Measurements from ENCODE around the gene ADA.

ADA gene

GRCh38 chr20:44643596-44644229 is 7.8 kb downstream of the ADA start:
- DNase-seq: peak; percentile 34

GRCh38 chr20:44643154-44643519 is 8.4 kb downstream of the ADA start:
- DNase-seq: no peak

GRCh38 chr20:44642203-44643153 is 9.0 kb downstream of the ADA start:
- no peak for DNase-seq

- DNase-seq: no peak
Measured at GRCh38 chr20:44641325-44641724, 10.2 kb downstream of the ADA start.

- DNase-seq: no peak
Measured at GRCh38 chr20:44640522-44640921, 11.0 kb downstream of the ADA start.

- DNase-seq: no peak
Measured at GRCh38 chr20:44637522-44638372, 13.8 kb downstream of the ADA start.

GRCh38 chr20:44637042-44637441 is 14.5 kb downstream of the ADA start:
- DNase-seq: no peak

- no peak for DNase-seq
Measured at GRCh38 chr20:44635877-44636276, 15.6 kb downstream of the ADA start.

GRCh38 chr20:44633872-44634600 is 17.5 kb downstream of the ADA start:
- DNase-seq: no peak

GRCh38 chr20:44633187-44633810 is 18.2 kb downstream of the ADA start:
- no peak for DNase-seq

- DNase-seq: no peak
Measured at GRCh38 chr20:44632103-44632752, 19.3 kb downstream of the ADA start.

- DNase-seq: no peak
Measured at GRCh38 chr20:44630297-44630696, 21.2 kb downstream of the ADA start.

- DNase-seq: no peak
Measured at GRCh38 chr20:44629542-44629941, 22.0 kb downstream of the ADA start.

- DNase-seq: no peak
Measured at GRCh38 chr20:44629017-44629385, 22.5 kb downstream of the ADA start.

GRCh38 chr20:44627364-44628010 is 24.0 kb downstream of the ADA start:
- no peak for DNase-seq

GRCh38 chr20:44626278-44626677 is 25.2 kb downstream of the ADA start:
- no peak for DNase-seq

GRCh38 chr20:44625361-44625760 is 26.1 kb downstream of the ADA start:
- no peak for DNase-seq

- DNase-seq: no peak
Measured at GRCh38 chr20:44624743-44625271, 26.7 kb downstream of the ADA start.

- no peak for DNase-seq
Measured at GRCh38 chr20:44624152-44624551, 27.3 kb downstream of the ADA start.

GRCh38 chr20:44622501-44623270 is 28.8 kb downstream of the ADA start:
- no peak for DNase-seq

All from activated effector memory CD4-positive, alpha-beta T cell treated with Interleukin-2 at 50 U/mL for 16 hours (primary cell).